GM06990 (cell line): Measurements from ENCODE around the gene ZC3H14.

Experiments used
- DNase-seq: peaks from one replicate; pipeline ENCODE4 v3.0.0-alpha.2; 2011; ENCODE audit not compliant: insufficient read length; ENCODE audit errors: extremely low read depth
- H3K27me3 ChIP-seq: replicated peaks from 2 replicates; pipeline ENCODE4 v1.6.0; 2011; ENCODE audit warnings: low read length; ENCODE audit not compliant: control insufficient read depth, insufficient read depth
- H3K36me3 ChIP-seq: 2 replicates; pipeline ENCODE4 v1.5.1; 2011; ENCODE audit warnings: low read length; ENCODE audit not compliant: control insufficient read depth, insufficient read depth
- H3K4me3 ChIP-seq: replicated peaks from 2 replicates; pipeline ENCODE4 v1.5.1; 2011; ENCODE audit warnings: low read depth, mild to moderate bottlenecking, control low read depth, low read length
- CTCF ChIP-seq: IDR thresholded peaks from 2 replicates; pipeline ENCODE4 v1.5.1; 2011; ENCODE audit warnings: low read length, control low read depth, mild to moderate bottlenecking, inconsistent platforms; ENCODE audit not compliant: insufficient read depth, poor library complexity, severe bottlenecking

ZC3H14 gene

GRCh38 chr14:88611878-88612277 is 49.0 kb downstream of the ZC3H14 start:
- TF ChIP-seq CTCF = no peak
- peaks cover 10% of the 10 kb centered on the region for H3K36me3 ChIP-seq

GRCh38 chr14:88612981-88613380 is 50.1 kb downstream of the ZC3H14 start:
- H3K36me3 ChIP-seq = peaks cover 3% of the 10 kb centered on the region
- TF ChIP-seq CTCF = no peak
- no peaks in the 10 kb centered on the region for H3K27me3 ChIP-seq
- H3K4me3 ChIP-seq = no peak overlapping the region
- no peak for DNase-seq

More at GRCh38 chr14:88611878-88612277, 49.0 kb downstream of the ZC3H14 start:
- no peak overlapping the region for H3K4me3 ChIP-seq
- no peak for DNase-seq
- H3K27me3 ChIP-seq = no peaks in the 10 kb centered on the region

GRCh38 chr14:88613552-88614010 is 50.7 kb downstream of the ZC3H14 start:
- H3K27me3 ChIP-seq = no peaks in the 10 kb centered on the region
- no peak for DNase-seq
- TF ChIP-seq CTCF = no peak
- no peak overlapping the region for H3K4me3 ChIP-seq
- peaks cover 3% of the 10 kb centered on the region for H3K36me3 ChIP-seq

- H3K27me3 ChIP-seq = no peaks in the 10 kb centered on the region
- no peak for TF ChIP-seq CTCF
- peaks cover 3% of the 10 kb centered on the region for H3K36me3 ChIP-seq
- H3K4me3 ChIP-seq = no peak overlapping the region
- DNase-seq = no peak
Measured at GRCh38 chr14:88614218-88614907, 51.5 kb downstream of the ZC3H14 start.

GRCh38 chr14:88616697-88617096 is 53.9 kb downstream of the ZC3H14 start:
- no peaks in the 10 kb centered on the region for H3K27me3 ChIP-seq
- no peak for DNase-seq
- TF ChIP-seq CTCF = no peak
- no peak overlapping the region for H3K4me3 ChIP-seq
- H3K36me3 ChIP-seq = no peaks in the 10 kb centered on the region; the same call in 1 of the 2 replicates

GRCh38 chr14:88617479-88617878 is 54.6 kb downstream of the ZC3H14 start:
- no peak for DNase-seq
- no peaks in the 10 kb centered on the region for H3K27me3 ChIP-seq
- no peak overlapping the region for H3K4me3 ChIP-seq
- TF ChIP-seq CTCF = no peak
- no peaks in the 10 kb centered on the region for H3K36me3 ChIP-seq
